ENCODE measurements around the gene QSER1. TPM values are rescaled to one million over a fixed set of nuclear protein-coding genes. Genes with fewer than 3 reads are reported as not detected.
"Not testable (repeated sequence)": the region's sequence is repeated elsewhere in the genome, so short reads cannot be mapped to it uniquely, and the experiment has no call there.

Gene QSER1
- total RNA-seq, 2 experiments from 2014 or later, result 13.6 to 14.9 TPM

DNA sequence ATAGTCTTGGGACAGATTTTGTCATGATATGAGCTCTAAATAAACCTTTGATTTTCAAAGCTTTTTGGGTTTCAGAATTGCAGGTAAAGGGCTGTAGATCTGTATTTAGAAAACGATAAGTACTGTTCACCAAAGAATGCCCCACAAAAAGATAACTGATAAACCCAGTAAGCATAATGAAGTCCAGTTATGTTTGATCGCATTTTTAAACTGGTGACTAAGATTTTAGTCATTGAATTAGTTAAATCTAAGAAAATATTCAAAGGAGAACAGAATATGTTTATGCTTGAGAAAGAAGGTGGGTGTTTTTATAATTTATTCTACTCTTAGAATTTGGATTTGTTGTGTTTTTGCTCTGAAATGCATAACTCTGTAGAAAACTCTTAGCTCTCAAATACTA is 134.6 kb downstream of the QSER1 start:
- ChIA-PET CTCF (interaction anchor here (0.6 kb wide), 1 partner anchor 9 kb away, joined by 3 read pairs; no protein-coding TSS in a partner anchor), POLR2A (no interaction called here)

DNA sequence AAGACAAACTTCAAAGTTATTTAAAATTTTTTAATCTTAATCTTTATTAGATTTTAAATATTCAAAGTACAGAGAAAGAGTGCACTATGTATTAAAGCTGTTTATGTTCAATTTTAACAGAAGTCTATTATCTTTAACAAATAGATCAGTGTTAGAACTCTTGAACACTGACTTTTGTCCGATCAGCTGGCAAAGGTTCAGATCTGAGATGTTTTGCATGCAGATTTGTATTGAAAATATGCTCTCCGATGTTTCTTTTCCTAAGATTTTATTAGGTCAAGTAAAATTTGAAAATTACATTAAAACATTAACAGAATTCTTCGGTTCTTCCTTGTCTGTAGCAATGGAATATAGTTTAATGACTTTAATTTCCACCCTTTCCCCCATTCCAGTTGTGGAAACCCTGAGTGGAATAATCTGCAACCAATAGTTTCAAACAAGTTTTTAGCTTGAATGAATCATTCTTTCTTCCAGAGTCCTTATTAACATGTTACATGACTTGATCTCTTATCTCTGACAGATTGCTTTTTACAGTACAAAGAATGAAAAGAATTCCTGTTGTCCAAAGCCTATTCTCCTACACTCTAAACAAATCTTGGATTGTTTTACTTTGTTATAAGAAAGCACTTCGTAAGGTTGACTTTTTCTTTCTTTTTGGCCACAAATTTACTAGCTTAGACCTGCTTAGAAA is 135.4 kb downstream of the QSER1 start:
- ChIA-PET POLR2A (no interaction called here), CTCF (no interaction called here)

DNA sequence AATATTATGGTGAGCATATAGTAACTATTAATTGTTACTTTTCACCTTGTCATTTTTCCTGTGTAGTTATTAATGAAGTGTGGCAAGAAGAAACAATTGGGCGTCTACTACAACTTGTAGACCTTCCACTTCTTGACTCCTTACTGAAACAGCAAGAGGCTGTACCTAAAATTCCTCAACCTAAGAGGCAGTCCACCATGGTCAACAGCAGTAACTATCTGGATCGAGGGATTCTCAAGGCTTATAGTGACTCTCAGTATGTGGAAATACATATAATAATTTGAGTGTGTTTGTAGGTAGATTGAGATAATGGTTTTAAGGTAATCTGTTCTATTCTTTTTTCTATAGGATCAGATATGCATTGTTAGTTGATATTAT is 135.9 kb downstream of the QSER1 start:
- POLR2A ChIA-PET, result no interaction called here
- CTCF ChIA-PET, result no interaction called here

DNA sequence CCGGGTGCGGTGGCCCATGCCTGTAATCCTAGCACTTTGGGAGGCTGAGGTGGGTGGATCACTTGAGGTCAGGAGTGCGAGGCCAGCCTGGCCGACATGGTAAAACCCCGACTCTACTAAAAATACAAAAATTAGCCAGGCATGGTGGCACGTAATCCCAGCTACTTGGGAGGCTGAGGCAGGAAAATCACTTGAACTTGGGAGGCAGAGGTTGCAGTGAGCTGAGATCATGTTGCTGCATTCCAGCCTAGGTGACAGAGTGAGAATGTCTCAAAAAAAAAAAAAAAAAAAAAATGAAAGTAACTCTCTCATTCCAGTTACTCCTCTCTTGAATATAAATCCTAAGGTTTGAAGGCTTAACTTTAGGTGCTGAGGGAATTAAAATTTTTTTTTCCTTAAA is 136.6 kb downstream of the QSER1 start:
- CTCF ChIA-PET, result not testable (repeated sequence)

More for the DNA sequence above, 136.6 kb downstream of the QSER1 start:
- POLR2A ChIA-PET, result interaction anchor here (0.6 kb wide), 2 partner anchors 14 to 515 kb away, joined by 3 to 4 read pairs; no protein-coding TSS in a partner anchor

Other genes with a start within 250 kb of the QSER1 start
- gene CCDC73, start 98.1 kb upstream of the QSER1 start, total RNA-seq, result under 1 TPM; 0.04 TPM
- under 1 TPM; 0.67 to 0.76 TPM for gene PRRG4, start 62.9 kb upstream of the QSER1 start, total RNA-seq
- 1 to 10 TPM; 2.5 to 2.8 TPM for gene DEPDC7, start 123.1 kb downstream of the QSER1 start, total RNA-seq
- 10 to 100 TPM; 21.0 to 21.2 TPM for gene TCP11L1, start 146.8 kb downstream of the QSER1 start, total RNA-seq